Cardiac septum (tissue), 1 donor: ENCODE measurements around the gene HEMGN. TPM values are rescaled to one million over a fixed set of nuclear protein-coding genes. Genes with fewer than 3 reads are reported as not detected.

ENCODE experiments used
- DNase-seq: peaks from one replicate; pipeline ENCODE4 v3.0.0-alpha.2; 2020; ENCODE audit warnings: low spot score
- intact Hi-C: fragments of 100-400 bp; cut with DNase I; formaldehyde crosslinking; loops from one replicate; pipeline ENCODE4 v1.14.0; 2022
- total RNA-seq: library from RNA; stranded (reverse); fragmentation: NEBNext Ultra II Directional; extraction: Animal tissue kit (Norgen Biotek cat#: 25700); gene quantifications from one replicate; pipeline ENCODE4 v1.2.1, GENCODE V29; 2021
- donor health status: DM: no; HTN: no; CAD: no.

Gene HEMGN
- total RNA-seq, 1 donor from 2014 or later: 0.48 TPM

DNA sequence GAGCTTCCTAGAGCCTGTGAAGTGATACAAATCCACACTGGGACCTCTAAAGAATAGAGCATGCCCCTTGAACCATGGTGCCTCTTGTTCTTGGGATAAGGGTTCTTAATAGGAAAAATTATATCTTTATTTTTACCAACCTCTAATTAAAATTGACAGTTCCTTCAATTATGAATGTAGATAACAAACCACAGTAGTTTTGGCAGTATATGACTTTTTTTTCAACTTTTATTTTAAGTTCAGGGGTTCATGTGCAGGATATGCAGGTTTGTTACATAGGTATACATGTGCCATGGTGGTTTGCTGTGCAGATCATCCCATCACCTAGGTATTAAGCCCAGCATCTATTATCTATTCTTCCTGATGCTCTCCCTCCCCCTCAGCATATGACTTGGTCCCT is 974 bp downstream of the HEMGN start:
- no peak for DNase-seq
- intact Hi-C loops: no loop called here

DNA sequence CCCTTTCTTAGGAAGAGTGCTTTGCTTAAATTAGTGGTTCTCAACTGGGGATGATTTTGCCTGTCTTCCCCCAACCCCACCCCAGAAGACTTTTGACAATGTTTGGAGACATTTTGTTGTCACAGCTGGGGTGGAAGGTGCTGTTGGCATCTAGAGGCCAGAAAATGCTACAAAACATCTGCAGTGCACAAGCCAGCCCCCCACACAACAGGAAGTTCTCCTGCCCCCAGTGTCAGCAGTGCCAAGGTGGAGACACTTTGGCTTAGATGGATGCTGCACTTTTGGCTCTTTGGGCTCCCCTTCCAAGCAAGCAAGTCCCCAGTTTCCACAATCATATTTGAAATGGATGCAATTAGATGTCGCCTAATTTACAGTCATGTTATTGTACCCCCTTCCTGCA is 2.7 kb downstream of the HEMGN start:
- DNase-seq: no peak
- intact Hi-C loops: no loop called here

- DNase-seq: no peak
- intact Hi-C loops: no loop called here
Observed at GRCh38 chr9:97934321-97935115, 3.5 kb downstream of the HEMGN start.

- DNase-seq: no peak
- intact Hi-C loops: no loop called here
Observed at GRCh38 chr9:97933297-97933998, 4.5 kb downstream of the HEMGN start.

- no peak for DNase-seq
- intact Hi-C loops: no loop called here
Observed at GRCh38 chr9:97930972-97931371, 7.0 kb downstream of the HEMGN start.

DNA sequence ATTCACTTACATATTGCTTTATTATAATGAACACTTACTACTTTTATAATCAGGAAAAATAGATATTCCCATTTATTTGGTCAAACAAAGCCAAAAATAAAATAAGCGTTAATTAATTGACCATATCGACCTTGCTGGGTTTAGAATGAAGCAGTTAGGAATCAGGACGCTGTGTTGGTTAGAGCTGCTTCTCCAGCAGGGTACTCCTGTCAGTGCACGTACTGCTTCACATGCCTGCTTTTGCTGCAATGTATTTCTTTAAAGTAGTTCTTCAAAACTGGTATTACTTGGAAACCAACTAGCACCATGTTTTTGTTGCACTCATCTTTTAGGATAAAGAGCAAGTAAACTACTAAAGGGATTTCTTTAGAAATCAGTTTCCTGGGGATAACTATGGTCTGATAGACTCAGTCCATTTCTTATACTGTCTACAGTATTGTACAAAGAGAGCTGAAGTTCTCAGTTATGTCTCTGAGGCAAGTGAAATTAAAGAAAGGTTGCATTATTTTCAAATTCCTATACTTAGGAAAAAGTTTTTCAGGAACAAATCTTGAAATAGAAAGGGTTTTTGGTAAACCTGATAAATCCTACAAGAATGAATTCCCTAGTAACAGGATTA is 8.9 kb downstream of the HEMGN start:
- intact Hi-C loops: no loop called here
- DNase-seq: no peak

DNA sequence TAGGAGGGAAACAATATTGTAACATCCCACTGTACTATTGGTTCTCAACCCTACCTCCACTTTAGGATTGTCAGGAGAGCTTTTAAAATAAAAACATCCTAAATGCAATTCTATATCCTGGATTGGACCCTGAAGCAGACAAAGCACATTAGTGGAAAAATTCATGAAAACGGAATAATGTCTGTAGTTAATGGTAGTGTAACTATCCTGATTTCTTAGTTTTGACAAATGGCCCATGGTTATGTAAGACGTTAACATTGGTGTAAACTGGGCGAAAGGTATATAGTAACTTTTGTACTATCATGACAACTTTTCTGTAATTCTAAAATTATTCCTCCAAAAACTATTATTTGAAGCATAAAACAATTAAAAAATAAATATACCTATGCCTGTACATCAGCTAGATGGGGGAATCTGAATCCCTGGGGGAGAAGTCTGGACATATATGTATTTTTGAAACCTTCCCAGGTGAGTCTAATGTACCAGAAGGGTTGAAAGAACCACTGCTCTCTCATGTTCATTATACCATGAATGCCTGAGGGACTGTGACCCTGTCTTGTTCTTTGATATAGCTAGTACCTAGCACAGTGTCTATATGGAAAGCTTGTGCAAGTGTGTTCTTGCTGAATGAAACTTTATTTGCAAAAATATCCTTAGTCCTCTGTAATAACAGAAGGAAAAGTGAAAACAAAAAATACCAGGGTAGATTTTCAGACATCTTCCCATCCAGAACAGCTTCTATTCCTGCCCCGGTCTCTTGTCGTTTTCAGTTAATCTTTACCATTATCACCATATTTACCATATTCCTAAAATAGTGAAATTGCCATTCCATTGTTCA is 12.3 kb downstream of the HEMGN start:
- intact Hi-C loops: no loop called here
- DNase-seq: no peak

GRCh38 chr9:97924386-97924785 is 13.6 kb downstream of the HEMGN start:
- no peak for DNase-seq
- intact Hi-C loops: loop anchor here (5.0 kb wide), 1 partner anchor 268 kb away; the partner anchor contains the start of gene CORO2A

- intact Hi-C loops: loop anchor here (1.0 to 5.0 kb wide), 5 partner anchors 61 to 333 kb away; partner anchors contain the start of genes CORO2A and NANS
- DNase-seq: no peak
Observed at GRCh38 chr9:97923529-97924108, 14.4 kb downstream of the HEMGN start.

- peak; percentile 98 for DNase-seq
- intact Hi-C loops: loop anchor here (2.0 to 5.0 kb wide), 4 partner anchors 63 to 335 kb away; partner anchors contain the start of gene CORO2A
Observed at GRCh38 chr9:97921959-97922724, 15.8 kb downstream of the HEMGN start, which contains the start of gene TRMO. TRMO (minus strand) TSS chr9:97922500; CDS start chr9:97922493, 7 bp downstream.

- intact Hi-C loops: no loop called here
- DNase-seq: no peak
Observed at GRCh38 chr9:97919217-97919813, 18.7 kb downstream of the HEMGN start.

- intact Hi-C loops: no loop called here
- DNase-seq: no peak
Observed at GRCh38 chr9:97918611-97919010, 19.4 kb downstream of the HEMGN start.

DNA sequence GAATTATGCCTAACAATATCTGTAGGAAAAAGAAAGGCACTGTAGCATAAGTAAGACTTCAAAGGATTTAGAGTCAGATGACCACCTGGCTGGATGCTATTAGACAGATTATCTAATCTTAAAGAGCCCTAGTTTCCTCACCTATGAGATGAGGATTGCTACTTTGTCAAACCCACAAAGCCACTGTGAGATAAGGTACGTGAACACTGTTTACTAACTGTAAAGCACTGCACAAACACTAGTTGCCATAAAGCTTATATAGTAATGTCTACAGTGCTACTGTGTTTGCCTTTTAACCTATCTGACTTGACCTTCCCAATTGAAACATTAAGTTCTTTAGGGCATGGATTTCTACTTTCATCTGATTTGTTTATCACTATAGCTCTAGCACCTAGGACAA is 26.0 kb downstream of the HEMGN start:
- intact Hi-C loops: no loop called here
- no peak for DNase-seq

DNA sequence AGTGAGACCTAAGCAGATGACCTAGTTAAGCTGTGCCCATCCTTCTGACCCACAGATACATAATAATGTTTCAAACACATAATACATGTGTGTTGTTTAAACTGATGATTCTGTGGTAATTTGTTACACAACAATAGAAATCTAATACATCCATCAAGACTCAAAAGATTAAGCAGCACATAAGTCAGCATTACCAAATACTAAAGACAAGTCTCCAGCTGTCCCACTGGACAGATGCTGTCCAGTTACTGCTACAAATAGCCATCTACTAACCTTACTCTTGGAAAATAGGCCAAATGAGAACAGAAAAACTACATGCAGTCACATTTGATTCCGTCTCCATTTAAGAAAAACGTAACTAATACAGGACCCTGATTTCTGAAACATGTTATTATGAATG is 26.4 kb downstream of the HEMGN start:
- intact Hi-C loops: no loop called here
- DNase-seq: no peak

DNA sequence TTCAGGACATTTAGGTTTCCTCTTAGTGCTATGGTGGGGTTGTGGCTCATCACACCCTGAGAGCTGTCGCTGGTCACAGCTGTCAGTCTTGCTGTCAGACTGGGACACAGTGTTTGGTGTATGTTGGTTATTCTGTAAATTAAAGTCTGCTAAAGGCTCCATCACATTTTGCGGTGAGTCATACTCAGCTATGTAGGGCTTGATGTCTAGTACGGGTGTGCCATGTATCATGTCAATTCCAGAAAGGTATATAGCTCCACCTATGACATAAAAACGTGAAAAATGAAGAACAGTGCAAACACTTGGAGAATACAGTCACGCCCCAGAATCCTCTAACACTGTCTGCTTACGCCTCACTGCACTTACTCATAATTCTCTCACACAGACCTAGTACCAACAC is 27.6 kb downstream of the HEMGN start:
- no peak for DNase-seq
- intact Hi-C loops: no loop called here

GRCh38 chr9:97908705-97909104 is 29.3 kb downstream of the HEMGN start:
- no peak for DNase-seq
- intact Hi-C loops: no loop called here

DNA sequence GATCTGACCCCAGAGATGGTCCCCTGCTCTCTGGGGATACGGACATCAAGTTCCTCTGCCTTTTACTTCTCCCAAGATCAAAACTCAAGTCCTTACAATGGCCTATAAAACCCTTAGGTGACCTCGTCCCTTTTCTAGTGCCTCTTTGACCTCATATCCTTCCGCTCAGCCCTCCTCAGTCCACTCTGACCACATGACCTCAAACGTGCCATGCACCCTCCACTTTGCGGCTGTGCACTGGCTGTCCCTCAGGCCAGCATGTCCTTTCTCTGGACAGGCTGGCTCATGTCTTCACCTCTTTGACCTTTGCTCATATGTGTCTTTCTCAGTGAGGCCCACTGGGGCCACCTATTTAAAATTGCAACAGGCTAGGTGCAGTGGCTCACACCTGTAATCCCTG is 30.3 kb downstream of the HEMGN start:
- DNase-seq: peak; percentile 79
- intact Hi-C loops: no loop called here

DNA sequence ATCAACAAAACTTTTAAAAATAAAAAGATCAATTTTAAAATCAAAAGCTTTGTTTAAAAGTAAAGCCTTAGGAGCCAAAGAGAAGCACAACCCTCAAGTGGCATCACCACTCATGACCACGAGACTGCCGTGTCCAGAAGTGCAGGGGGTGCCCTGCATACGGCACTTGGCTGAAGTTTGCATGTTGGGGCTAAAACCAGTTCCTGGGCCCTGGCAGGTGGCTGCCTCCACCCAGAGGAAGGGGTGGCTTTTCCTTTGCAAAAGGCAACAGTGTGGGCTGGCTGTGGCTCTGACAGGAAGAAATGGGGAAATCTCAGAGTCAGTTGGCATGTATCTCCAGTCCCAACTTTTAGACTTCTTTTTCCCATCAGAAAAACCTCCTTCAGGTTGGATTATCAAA is 30.9 kb downstream of the HEMGN start:
- peak; percentile 84 for DNase-seq
- intact Hi-C loops: no loop called here
